Erythroblast (primary cell): ENCODE measurements around the gene CSTPP1.

Experiments
- GATA1 ChIP-seq: IDR thresholded peaks from 2 replicates; pipeline ENCODE4 v1.6.1; 2011; ENCODE audit warnings: low read depth, mild to moderate bottlenecking, control low read depth, low read length, moderate library complexity
- POLR2A ChIP-seq: IDR thresholded peaks from 2 replicates; pipeline ENCODE4 v1.6.1; 2011; ENCODE audit warnings: mild to moderate bottlenecking, low read length

- TF ChIP-seq POLR2A, result no peak
- no peak for TF ChIP-seq GATA1
Observed at GRCh38 chr11:47149782-47150181, 213.2 kb downstream of the CSTPP1 start.
